ENCODE data around the gene NXPE3. TPM values are rescaled to one million over a fixed set of nuclear protein-coding genes. Genes with fewer than 3 reads are reported as not detected.

Gene NXPE3
- total RNA-seq (2022; extraction: Qiagen RNA extraction): 19.3 to 24.0 TPM (median 21.0 TPM) in 5 replicates

GRCh38 chr3:101779047-101779821 is at the start of gene NXPE3:
TSS of gene NXPE3 (plus strand) at chr3:101779211. CDS start at chr3:101785597, 6,386 bp downstream.

GRCh38 chr3:101848754-101849713 is 70.0 kb downstream of the NXPE3 start, which contains the start of gene NFKBIZ:
TSS of gene NFKBIZ (plus strand) at chr3:101849514. CDS start at chr3:101849629, 115 bp downstream.

Other genes starting within 250 kb of the NXPE3 start
- gene TRMT10C, start 217.3 kb upstream of the NXPE3 start, total RNA-seq (2022; extraction: Qiagen RNA extraction): 33.1 to 35.8 TPM (median 33.5 TPM) in 5 replicates
- gene PCNP, start 205.0 kb upstream of the NXPE3 start, total RNA-seq (2022; extraction: Qiagen RNA extraction): 87.7 to 108 TPM (median 100 TPM) in 5 replicates
- 9.0 to 12.5 TPM (median 9.4 TPM) in 5 replicates for gene ZBTB11, start 102.1 kb upstream of the NXPE3 start, total RNA-seq (2022; extraction: Qiagen RNA extraction)
- 1,612 to 2,145 TPM (median 1,695 TPM) in 5 replicates for gene RPL24, start 92.5 kb upstream of the NXPE3 start, total RNA-seq (2022; extraction: Qiagen RNA extraction)
- gene CEP97, start 54.6 kb upstream of the NXPE3 start, total RNA-seq (2022; extraction: Qiagen RNA extraction): 3.0 to 6.3 TPM (median 5.2 TPM) in 5 replicates
- gene NFKBIZ, start 70.3 kb downstream of the NXPE3 start, total RNA-seq (2022; extraction: Qiagen RNA extraction): 7.2 to 10.6 TPM (median 8.7 TPM) in 5 replicates

Data from A549 treated with Hydrocortisone at 1 μM for 4 hours (cell line).